ENCODE data around the gene PSME2.

DNA sequence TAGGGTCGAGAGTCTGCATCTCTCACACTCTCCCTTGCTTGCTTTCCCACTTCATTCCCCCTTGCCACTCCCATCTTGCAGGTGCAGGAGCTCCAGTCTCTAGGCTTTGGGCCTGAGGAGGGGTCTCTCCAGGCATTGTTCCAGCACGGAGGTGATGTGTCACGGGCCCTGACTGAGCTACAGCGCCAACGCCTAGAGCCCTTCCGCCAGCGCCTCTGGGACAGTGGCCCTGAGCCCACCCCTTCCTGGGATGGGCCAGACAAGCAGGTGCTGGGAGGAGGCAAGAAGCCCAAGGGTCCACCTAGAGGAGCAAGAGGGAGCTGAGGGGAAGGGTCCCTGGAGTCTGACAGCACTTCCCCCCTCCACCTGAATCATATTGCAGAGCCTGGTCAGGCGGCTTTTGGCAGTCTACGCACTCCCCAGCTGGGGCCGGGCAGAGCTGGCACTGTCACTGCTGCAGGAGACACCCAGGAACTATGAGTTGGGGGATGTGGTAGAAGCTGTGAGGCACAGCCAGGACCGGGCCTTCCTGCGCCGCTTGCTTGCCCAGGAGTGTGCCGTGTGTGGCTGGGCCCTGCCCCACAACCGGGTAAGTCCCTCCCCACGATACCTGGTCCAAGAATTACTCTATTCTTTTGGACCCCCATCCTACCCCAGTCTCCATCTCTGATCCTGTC is 5.1 kb upstream of the PSME2 start:
- TF ChIP-seq BACH1 (IDR thresholded peaks at IDR 0.05; ENCODE audit: borderline replicate concordance) (no peak), STAT1 (conservative IDR thresholded peaks at IDR 0.05) (no peak), IKZF2 (IDR thresholded peaks at IDR 0.05) (no peak), EZH2 (IDR thresholded peaks at IDR 0.05; ENCODE audit: borderline replicate concordance, control insufficient read depth, low read depth, low read length) (no peak)
- TF ChIP-seq, protein P1, sequence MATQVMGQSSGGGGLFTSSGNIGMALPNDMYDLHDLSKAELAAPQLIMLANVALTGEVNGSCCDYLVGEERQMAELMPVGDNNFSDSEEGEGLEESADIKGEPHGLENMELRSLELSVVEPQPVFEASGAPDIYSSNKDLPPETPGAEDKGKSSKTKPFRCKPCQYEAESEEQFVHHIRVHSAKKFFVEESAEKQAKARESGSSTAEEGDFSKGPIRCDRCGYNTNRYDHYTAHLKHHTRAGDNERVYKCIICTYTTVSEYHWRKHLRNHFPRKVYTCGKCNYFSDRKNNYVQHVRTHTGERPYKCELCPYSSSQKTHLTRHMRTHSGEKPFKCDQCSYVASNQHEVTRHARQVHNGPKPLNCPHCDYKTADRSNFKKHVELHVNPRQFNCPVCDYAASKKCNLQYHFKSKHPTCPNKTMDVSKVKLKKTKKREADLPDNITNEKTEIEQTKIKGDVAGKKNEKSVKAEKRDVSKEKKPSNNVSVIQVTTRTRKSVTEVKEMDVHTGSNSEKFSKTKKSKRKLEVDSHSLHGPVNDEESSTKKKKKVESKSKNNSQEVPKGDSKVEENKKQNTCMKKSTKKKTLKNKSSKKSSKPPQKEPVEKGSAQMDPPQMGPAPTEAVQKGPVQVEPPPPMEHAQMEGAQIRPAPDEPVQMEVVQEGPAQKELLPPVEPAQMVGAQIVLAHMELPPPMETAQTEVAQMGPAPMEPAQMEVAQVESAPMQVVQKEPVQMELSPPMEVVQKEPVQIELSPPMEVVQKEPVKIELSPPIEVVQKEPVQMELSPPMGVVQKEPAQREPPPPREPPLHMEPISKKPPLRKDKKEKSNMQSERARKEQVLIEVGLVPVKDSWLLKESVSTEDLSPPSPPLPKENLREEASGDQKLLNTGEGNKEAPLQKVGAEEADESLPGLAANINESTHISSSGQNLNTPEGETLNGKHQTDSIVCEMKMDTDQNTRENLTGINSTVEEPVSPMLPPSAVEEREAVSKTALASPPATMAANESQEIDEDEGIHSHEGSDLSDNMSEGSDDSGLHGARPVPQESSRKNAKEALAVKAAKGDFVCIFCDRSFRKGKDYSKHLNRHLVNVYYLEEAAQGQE (IDR thresholded peaks at IDR 0.05; ENCODE audit: low read depth, low read length) = no peak
- TF ChIP-seq, protein P2, sequence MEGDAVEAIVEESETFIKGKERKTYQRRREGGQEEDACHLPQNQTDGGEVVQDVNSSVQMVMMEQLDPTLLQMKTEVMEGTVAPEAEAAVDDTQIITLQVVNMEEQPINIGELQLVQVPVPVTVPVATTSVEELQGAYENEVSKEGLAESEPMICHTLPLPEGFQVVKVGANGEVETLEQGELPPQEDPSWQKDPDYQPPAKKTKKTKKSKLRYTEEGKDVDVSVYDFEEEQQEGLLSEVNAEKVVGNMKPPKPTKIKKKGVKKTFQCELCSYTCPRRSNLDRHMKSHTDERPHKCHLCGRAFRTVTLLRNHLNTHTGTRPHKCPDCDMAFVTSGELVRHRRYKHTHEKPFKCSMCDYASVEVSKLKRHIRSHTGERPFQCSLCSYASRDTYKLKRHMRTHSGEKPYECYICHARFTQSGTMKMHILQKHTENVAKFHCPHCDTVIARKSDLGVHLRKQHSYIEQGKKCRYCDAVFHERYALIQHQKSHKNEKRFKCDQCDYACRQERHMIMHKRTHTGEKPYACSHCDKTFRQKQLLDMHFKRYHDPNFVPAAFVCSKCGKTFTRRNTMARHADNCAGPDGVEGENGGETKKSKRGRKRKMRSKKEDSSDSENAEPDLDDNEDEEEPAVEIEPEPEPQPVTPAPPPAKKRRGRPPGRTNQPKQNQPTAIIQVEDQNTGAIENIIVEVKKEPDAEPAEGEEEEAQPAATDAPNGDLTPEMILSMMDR (IDR thresholded peaks at IDR 0.05 in 2 of 3, conservative IDR thresholded peaks at IDR 0.05 in 1 of 3; ENCODE audit: control insufficient read depth in 2 of 3, extremely low read depth in 1 of 3, insufficient read depth in 1 of 3, low read depth in 3 of 3, low read length in 3 of 3) = no peak
